Measurements from ENCODE around the gene HIGD1B.

Gene HIGD1B

GRCh38 chr17:44831371-44831770, 16.3 kb upstream of the HIGD1B start:
- Histone ChIP-seq H3K9me3 (no peaks in the 10 kb centered on the region), H3K36me3 (no peaks in the 10 kb centered on the region), H3K4me3 (no peak overlapping the region), H3K27ac (no peak overlapping the region), H3K27me3 (peaks cover 0 to 6% of the 10 kb centered on the region in 2 donors), H3K4me1 (peaks cover 0 to 23% (median 10%) of the 10 kb centered on the region in 4 donors)
- intact Hi-C loops (cut with DNase I; ENCODE audit: low total_unique reads): no loop called here
- no peak for TF ChIP-seq CTCF (IDR thresholded peaks at IDR 0.05)
- peak in 1 of 2 donors; percentile 28 for DNase-seq

GRCh38 chr17:44832805-44833204, 14.9 kb upstream of the HIGD1B start:
- no peak for TF ChIP-seq CTCF (IDR thresholded peaks at IDR 0.05)
- Histone ChIP-seq H3K27ac (no peak overlapping the region), H3K27me3 (peaks cover 0 to 4% of the 10 kb centered on the region in 2 donors), H3K9me3 (no peaks in the 10 kb centered on the region), H3K4me3 (no peak overlapping the region), H3K36me3 (no peaks in the 10 kb centered on the region), H3K4me1 (peaks cover 0 to 16% (median 8%) of the 10 kb centered on the region in 4 donors)
- DNase-seq: no peak
- intact Hi-C loops (cut with DNase I; ENCODE audit: low total_unique reads): no loop called here

DNA sequence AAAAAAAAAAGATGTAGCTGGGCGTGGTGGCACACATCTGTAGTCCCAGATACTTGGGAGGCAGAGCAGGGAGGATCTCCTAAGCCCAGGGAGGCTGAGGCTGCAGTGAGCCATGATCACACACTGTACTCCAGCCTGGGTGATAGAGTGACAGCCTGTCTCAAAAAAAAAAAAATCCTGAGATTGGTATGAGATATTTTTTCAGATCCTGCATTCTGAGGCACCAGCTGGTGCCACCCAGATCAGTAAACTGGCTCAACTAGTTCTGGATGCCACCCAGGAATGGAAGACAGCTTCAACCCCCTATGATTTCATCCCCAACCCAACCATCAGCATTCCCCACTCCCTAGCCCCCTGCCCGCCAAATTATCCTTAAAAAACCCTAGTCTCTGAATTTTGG, 10.5 kb upstream of the HIGD1B start:
- H3K27me3 ChIP-seq: no peaks in the 10 kb centered on the region
- H3K27ac ChIP-seq: no peak overlapping the region
- peaks cover 0 to under 1% (median 0%) of the 10 kb centered on the region in 4 donors for H3K4me1 ChIP-seq
- no peak for DNase-seq
- H3K4me3 ChIP-seq: no peak overlapping the region
- intact Hi-C loops (cut with DNase I; ENCODE audit: low total_unique reads): no loop called here
- no peak for TF ChIP-seq CTCF (IDR thresholded peaks at IDR 0.05)
- H3K9me3 ChIP-seq: no peaks in the 10 kb centered on the region
- H3K36me3 ChIP-seq: no peaks in the 10 kb centered on the region

- Histone ChIP-seq H3K4me1 (peaks cover 0 to 25% (median 10%) of the 10 kb centered on the region in 4 donors), H3K36me3 (no peaks in the 10 kb centered on the region), H3K4me3 (no peak overlapping the region), H3K9me3 (no peaks in the 10 kb centered on the region), H3K27me3 (no peaks in the 10 kb centered on the region), H3K27ac (no peak overlapping the region)
- no peak for DNase-seq
- TF ChIP-seq CTCF (IDR thresholded peaks at IDR 0.05): no peak
- intact Hi-C loops (cut with DNase I; ENCODE audit: low total_unique reads): no loop called here
Observed at GRCh38 chr17:44840274-44840673, 7.4 kb upstream of the HIGD1B start.

DNA sequence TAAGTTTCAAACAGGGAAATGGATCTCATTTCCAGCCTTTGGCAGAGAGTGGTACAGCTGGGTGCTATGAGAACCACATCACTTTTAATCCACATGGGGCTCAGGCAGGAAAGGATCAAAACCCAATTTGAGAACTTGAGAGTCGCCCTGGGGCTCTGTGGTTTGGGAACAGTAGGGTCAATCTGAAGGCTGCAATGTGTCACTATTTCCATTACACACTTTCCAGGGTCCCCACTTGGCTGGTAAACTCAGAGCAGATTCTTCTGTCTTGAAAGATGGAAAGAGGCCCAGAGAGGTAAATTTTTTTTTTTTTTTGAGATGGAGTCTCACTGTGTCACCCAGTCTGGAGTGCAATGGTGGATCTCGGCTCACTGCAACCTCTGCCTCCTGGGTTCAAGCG, 6.7 kb upstream of the HIGD1B start:
- Histone ChIP-seq H3K4me3 (no peak overlapping the region), H3K9me3 (no peaks in the 10 kb centered on the region), H3K27me3 (no peaks in the 10 kb centered on the region), H3K36me3 (no peaks in the 10 kb centered on the region), H3K27ac (no peak overlapping the region), H3K4me1 (peaks cover 0 to 25% (median 10%) of the 10 kb centered on the region in 4 donors)
- intact Hi-C loops (cut with DNase I; ENCODE audit: low total_unique reads): no loop called here
- TF ChIP-seq CTCF (IDR thresholded peaks at IDR 0.05): no peak
- DNase-seq: no peak

GRCh38 chr17:44842748-44843147, 4.9 kb upstream of the HIGD1B start:
- TF ChIP-seq CTCF (IDR thresholded peaks at IDR 0.05): no peak
- no peaks in the 10 kb centered on the region for H3K27me3 ChIP-seq
- intact Hi-C loops (cut with DNase I; ENCODE audit: low total_unique reads): no loop called here
- peak overlapping the region in 1 of 2 donors; percentile 20 for H3K4me3 ChIP-seq
- peak overlapping the region; percentile 2 to 59 for H3K27ac ChIP-seq
- H3K9me3 ChIP-seq: no peaks in the 10 kb centered on the region
- H3K4me1 ChIP-seq: peaks cover 0 to 25% (median 10%) of the 10 kb centered on the region in 4 donors
- no peaks in the 10 kb centered on the region for H3K36me3 ChIP-seq
- no peak for DNase-seq

All from tibial artery (tissue), 4 donors.